Spleen (tissue), 11 donors: ENCODE measurements around the gene GLRA3. TPM values are rescaled to one million over a fixed set of nuclear protein-coding genes. Genes with fewer than 3 reads are reported as not detected.
A peak's percentile ranks its signal among the peaks of the same experiment; 100 is the strongest.

Experiments
- DNase-seq: peaks from one replicate; pipeline ENCODE4 v3.0.0-alpha.2; 2020
- H3K27ac ChIP-seq, 8 donors: fragments of 200-600 bp; sonication (generic) in 7 of 8; 1 replicate in 4 of 8; 2 replicates in 4 of 8; pipeline versions ENCODE4 v1.5.0 to v1.8.0; 2016 to 2021; ENCODE audit warnings: inconsistent platforms in 4 of 8, mild to moderate bottlenecking in 4 of 8, moderate library complexity in 1 of 8
- H3K27me3 ChIP-seq, 7 donors: fragments of 200-600 bp; sonication (generic) in 6 of 7; replicated peaks in 1 of 7; 1 replicate in 4 of 7; 2 replicates in 3 of 7; pipeline versions ENCODE4 v1.5.0 to v1.8.0; 2016 to 2021; ENCODE audit warnings: inconsistent platforms in 3 of 7, mild to moderate bottlenecking in 1 of 7
- H3K36me3 ChIP-seq, 6 donors: fragments of 200-600 bp; sonication (generic) in 5 of 6; 1 replicate in 4 of 6; 2 replicates in 2 of 6; pipeline versions ENCODE4 v1.5.0 to v1.8.0; 2016 to 2021; ENCODE audit warnings: inconsistent platforms in 2 of 6
- H3K4me1 ChIP-seq, 6 donors: fragments of 200-600 bp; sonication (generic) in 5 of 6; 1 replicate in 3 of 6; 2 replicates in 3 of 6; pipeline versions ENCODE4 v1.5.0 to v1.8.0; 2016 to 2021; ENCODE audit warnings: inconsistent platforms in 3 of 6
- H3K4me3 ChIP-seq, 8 donors: fragments of 200-600 bp; sonication (generic) in 7 of 8; 1 replicate in 4 of 8; 2 replicates in 4 of 8; pipeline versions ENCODE4 v1.5.0 to v1.8.0; 2016 to 2021; ENCODE audit warnings: inconsistent platforms in 4 of 8, mild to moderate bottlenecking in 4 of 8, moderate library complexity in 2 of 8
- H3K9me3 ChIP-seq, 8 donors: fragments of 200-600 bp; sonication (generic) in 7 of 8; 1 replicate in 4 of 8; 2 replicates in 4 of 8; pipeline versions ENCODE4 v1.5.0 to v1.8.0; 2016 to 2021; ENCODE audit warnings: inconsistent platforms in 4 of 8
- CTCF ChIP-seq, 11 experiments: fragments of 200-600 bp in 7 of 11; fragments of 450-650 bp in 4 of 11; sonication (generic) in 4 of 11; IDR thresholded peaks in 8 of 11; conservative IDR thresholded peaks in 3 of 11; 1 replicate in 7 of 11; 2 replicates in 4 of 11; pipeline versions ENCODE4 v1.4.0 to v1.8.0; 2016 to 2021; ENCODE audit warnings: antibody characterized with exemption in 11 of 11, inconsistent platforms in 4 of 11, mild to moderate bottlenecking in 1 of 11
- POLR2A ChIP-seq, 3 donors: fragments of 450-650 bp; IDR thresholded peaks; one replicate each; pipeline ENCODE4 v1.5.1; 2017; ENCODE audit warnings: antibody characterized with exemption in 3 of 3, mild to moderate bottlenecking in 1 of 3
- POLR2AphosphoS5 ChIP-seq, 3 donors: sonication (generic); formaldehyde crosslinking; IDR thresholded peaks; one replicate each; pipeline ENCODE4 v1.5.1; 2017; ENCODE audit warnings: antibody characterized with exemption in 3 of 3
- WGBS, 5 donors: extraction: QIAGEN DNeasy Blood & Tissue Kit in 3 of 5; methylation state at CpG; one replicate each; pipeline versions ENCODE4 v1.1.5 to v1.1.7; 2013 to 2018; 5-methylcytosine and 5-hydroxymethylcytosine counted together
- intact Hi-C: fragments of 100-400 bp; cut with DNase I; formaldehyde crosslinking; loops from one replicate; pipeline ENCODE4 v1.15.0; 2023; ENCODE audit warnings: low total_unique reads
- polyA plus RNA-seq, 3 donors: library from polyadenylated mRNA; stranded (reverse); fragments of 200-250 nt; gene quantifications; one replicate each; pipeline ENCODE4 v1.2.1, GENCODE V29; 2013
- total RNA-seq, 7 donors: library from RNA; depleted of rRNA in 3 of 7; stranded (reverse); fragments of >200 nt in 3 of 7; fragmentation: NEBNext Ultra II Directional in 4 of 7; extraction: Animal tissue kit (Norgen Biotek cat#: 25700) in 4 of 7; gene quantifications; one replicate each; pipeline versions ENCODE4 v1.1.0 to v1.2.1, GENCODE V29; 2016 to 2021
- donor health status: healthy with polysubstance abuse.
- donor health status: DM: no; HTN: no; CAD: no; lungs with moderate emphysema.
- donor health status: DM: no; HTN: no; CAD: no.
- donor health status: Bipolar disorder and iron deficiency.
- donor health status: healthy.
- donor health status: DM: no; HTN: no; CAD: no.
- donor health status: DM: yes; HTN: yes; CAD: no.

Gene GLRA3
- total and polyA plus RNA-seq, 10 donors, result 0.02 to 0.20 (median 0.06) TPM; not detected in 2

- TF ChIP-seq POLR2AphosphoS5 (IDR thresholded peaks at IDR 0.05), result no peak
- TF ChIP-seq POLR2A (IDR thresholded peaks at IDR 0.05), result no peak
- TF ChIP-seq CTCF (IDR thresholded peaks at IDR 0.05 in 8 of 11, conservative IDR thresholded peaks at IDR 0.05 in 3 of 11), result no peak
- 72 to 95% (median 91%) methylated on average over 1 of the region's 1 CpG for WGBS, 5 donors
- intact Hi-C loops, result no loop called here
- Histone ChIP-seq H3K4me3 (no peak overlapping the region), H3K36me3 (no peaks in the 10 kb centered on the region), H3K4me1 (no peaks in the 10 kb centered on the region), H3K9me3 (peaks cover 0 to 18% (median 15%) of the 10 kb centered on the region in 8 donors), H3K27me3 (no peaks in the 10 kb centered on the region), H3K27ac (no peak overlapping the region)
- no peak for DNase-seq
These were observed 217.3 kb downstream of the GLRA3 start for GRCh38 chr4:174611792-174612191.

- no peak for DNase-seq
- TF ChIP-seq CTCF (IDR thresholded peaks at IDR 0.05 in 8 of 11, conservative IDR thresholded peaks at IDR 0.05 in 3 of 11), result no peak
- TF ChIP-seq POLR2A (IDR thresholded peaks at IDR 0.05), result no peak
- no peak for TF ChIP-seq POLR2AphosphoS5 (IDR thresholded peaks at IDR 0.05)
- no peaks in the 10 kb centered on the region for H3K36me3 ChIP-seq
- peaks cover 0 to 7% (median 0%) of the 10 kb centered on the region in 6 donors for H3K4me1 ChIP-seq
- H3K27ac ChIP-seq, result no peak overlapping the region
- no peak overlapping the region for H3K4me3 ChIP-seq
- intact Hi-C loops, result no loop called here
- 73 to 92% (median 83%) methylated on average over 1 of the region's 1 CpG for WGBS, 5 donors
- peaks cover 0 to 18% (median 15%) of the 10 kb centered on the region in 8 donors for H3K9me3 ChIP-seq
- no peaks in the 10 kb centered on the region for H3K27me3 ChIP-seq
These were observed 221.3 kb downstream of the GLRA3 start for GRCh38 chr4:174607792-174608191.

- H3K4me1 ChIP-seq, result peaks cover 0 to 7% (median 0%) of the 10 kb centered on the region in 6 donors
- no peak for DNase-seq
- no peaks in the 10 kb centered on the region for H3K36me3 ChIP-seq
- TF ChIP-seq POLR2A (IDR thresholded peaks at IDR 0.05) (no peak), CTCF (IDR thresholded peaks at IDR 0.05 in 8 of 11, conservative IDR thresholded peaks at IDR 0.05 in 3 of 11) (no peak), POLR2AphosphoS5 (IDR thresholded peaks at IDR 0.05) (no peak)
- H3K27ac ChIP-seq, result peak overlapping the region in 6 of 8 donors; percentile 12 to 75 (median 29)
- H3K9me3 ChIP-seq, result no peaks in the 10 kb centered on the region
- intact Hi-C loops, result no loop called here
- H3K27me3 ChIP-seq, result no peaks in the 10 kb centered on the region
- 18 to 41% (median 32%) methylated on average over 4 of the region's 4 CpGs for WGBS, 5 donors
- no peak overlapping the region for H3K4me3 ChIP-seq
These were observed 224.8 kb downstream of the GLRA3 start for GRCh38 chr4:174604198-174604597.

- Histone ChIP-seq H3K36me3 (no peaks in the 10 kb centered on the region), H3K4me3 (no peak overlapping the region), H3K9me3 (no peaks in the 10 kb centered on the region), H3K27me3 (no peaks in the 10 kb centered on the region), H3K4me1 (peaks cover 0 to 7% (median 0%) of the 10 kb centered on the region in 6 donors), H3K27ac (no peak overlapping the region)
- no peak for DNase-seq
- TF ChIP-seq POLR2A (IDR thresholded peaks at IDR 0.05), result no peak
- no peak for TF ChIP-seq CTCF (IDR thresholded peaks at IDR 0.05 in 8 of 11, conservative IDR thresholded peaks at IDR 0.05 in 3 of 11)
- no peak for TF ChIP-seq POLR2AphosphoS5 (IDR thresholded peaks at IDR 0.05)
- intact Hi-C loops, result no loop called here
- WGBS, 5 donors, result 82 to 98% (median 92%) methylated on average over 1 of the region's 1 CpG
These were observed 228.7 kb downstream of the GLRA3 start for GRCh38 chr4:174600391-174600790.
